ENCODE data around the gene MYD88. TPM values are rescaled to one million over a fixed set of nuclear protein-coding genes. Genes with fewer than 3 reads are reported as not detected.
"Not testable (repeated sequence)": the region's sequence is repeated elsewhere in the genome, so short reads cannot be mapped to it uniquely, and the experiment has no call there.

Gene MYD88
- total RNA-seq, 5 donors from 2014 or later (not counting 1 experiment from before 2014, with no cell fraction given) = 32.4 to 68.5 (median 56.6) TPM

DNA sequence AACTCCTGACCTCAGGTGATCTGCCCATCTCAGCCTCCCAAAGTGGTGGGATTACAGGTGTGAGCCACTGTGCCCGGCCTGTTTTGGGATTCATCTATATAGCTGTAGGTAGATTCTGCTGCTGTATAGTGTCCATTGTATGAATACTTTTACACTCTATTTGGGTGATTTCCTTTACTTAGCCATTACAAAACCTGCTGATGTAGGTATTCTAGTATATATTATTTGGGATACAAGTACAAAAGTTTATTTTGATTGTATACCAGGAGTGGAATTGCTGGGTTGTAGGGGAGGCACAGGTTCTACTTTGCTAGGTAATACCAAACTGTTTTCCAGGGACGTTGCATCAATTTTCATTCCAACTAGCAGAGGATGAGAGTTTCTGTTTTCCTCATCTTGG is 17.4 kb downstream of the MYD88 start:
- CTCF ChIA-PET = no interaction called here

DNA sequence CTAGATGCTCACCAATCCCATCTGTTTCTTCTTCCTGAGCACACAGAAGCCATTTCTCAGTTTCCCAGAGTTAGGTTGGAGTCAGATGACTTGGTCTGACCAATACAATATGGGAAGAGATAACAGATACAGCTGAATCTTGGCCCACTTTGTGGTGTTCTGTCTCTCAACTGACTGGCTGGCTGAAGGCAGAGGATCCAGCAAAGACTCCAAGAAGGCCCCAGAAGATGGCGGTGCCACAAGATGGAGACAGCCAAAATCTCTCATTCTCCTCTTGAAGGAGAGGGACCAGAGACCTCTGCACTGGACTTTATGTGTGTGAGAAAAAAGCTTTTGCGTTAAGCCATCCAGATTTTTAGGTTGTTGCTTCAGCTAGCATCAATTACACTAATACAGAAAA is 18.7 kb downstream of the MYD88 start:
- WGBS (ENCODE audit: insufficient coverage) = no CpG with 5 or more reads among the region's 2 CpGs
- no peak for ATAC-seq (replicated peaks in 1 of 4)
- H3K4me3 ChIP-seq (ENCODE audit: control insufficient read depth in 1 of 2, extremely low read depth in 1 of 2, low read length in 1 of 2) = no peak overlapping the region
- no peaks in the 10 kb centered on the region for H3K36me3 ChIP-seq (ENCODE audit: control insufficient read depth in 2 of 2, extremely low read depth in 1 of 2, insufficient read depth in 1 of 2, low read length in 1 of 2)
- Mint-ChIP-seq H3K36me3 (no peaks in the 10 kb centered on the region), H3K4me1 (peaks cover 0 to 14% (median 5%) of the 10 kb centered on the region in 3 donors), H3K27ac (no peak overlapping the region), H3K27me3 (no peaks in the 10 kb centered on the region), H3K4me3 (no peak overlapping the region), H3K9me3 (no peaks in the 10 kb centered on the region)
- no peaks in the 10 kb centered on the region for H3K27me3 ChIP-seq (replicated peaks in 1 of 2; ENCODE audit: control insufficient read depth in 2 of 2, extremely low read depth in 1 of 2, insufficient read depth in 2 of 2, low read length in 1 of 2)
- no peak overlapping the region for H3K27ac ChIP-seq (ENCODE audit: low read length)
- H3K4me1 ChIP-seq (ENCODE audit: control insufficient read depth in 1 of 2, extremely low read depth in 1 of 2, insufficient read depth in 2 of 2, low read length in 2 of 2) = peaks cover 0 to 9% of the 10 kb centered on the region in 2 experiments
- POLR2A ChIA-PET = no interaction called here
- no peaks in the 10 kb centered on the region for H3K9me3 ChIP-seq
- CTCF ChIA-PET = interaction anchor here in 1 of 2 donors (0.9 to 1.0 kb wide), 2 partner anchors 9 to 139 kb away, joined by 3 read pairs; no protein-coding TSS in a partner anchor
- DNase-seq = no peak

More for the DNA sequence above, 17.4 kb downstream of the MYD88 start:
- H3K27ac ChIP-seq (ENCODE audit: low read length) = no peak overlapping the region
- no peaks in the 10 kb centered on the region for H3K36me3 ChIP-seq (ENCODE audit: control insufficient read depth in 2 of 2, extremely low read depth in 1 of 2, insufficient read depth in 1 of 2, low read length in 1 of 2)
- DNase-seq = no peak
- Mint-ChIP-seq H3K4me3 (no peak overlapping the region), H3K27me3 (no peaks in the 10 kb centered on the region), H3K4me1 (peaks cover 12 to 27% (median 17%) of the 10 kb centered on the region in 3 donors), H3K36me3 (no peaks in the 10 kb centered on the region), H3K9me3 (no peaks in the 10 kb centered on the region), H3K27ac (no peak overlapping the region)
- peaks cover 0 to 19% of the 10 kb centered on the region in 2 experiments for H3K4me1 ChIP-seq (ENCODE audit: control insufficient read depth in 1 of 2, extremely low read depth in 1 of 2, insufficient read depth in 2 of 2, low read length in 2 of 2)
- no peak overlapping the region for H3K4me3 ChIP-seq (ENCODE audit: control insufficient read depth in 1 of 2, extremely low read depth in 1 of 2, low read length in 1 of 2)
- no CpG with 5 or more reads among the region's 2 CpGs for WGBS (ENCODE audit: insufficient coverage)
- H3K27me3 ChIP-seq (replicated peaks in 1 of 2; ENCODE audit: control insufficient read depth in 2 of 2, extremely low read depth in 1 of 2, insufficient read depth in 2 of 2, low read length in 1 of 2) = no peaks in the 10 kb centered on the region
- H3K9me3 ChIP-seq = no peaks in the 10 kb centered on the region
- no peak for ATAC-seq (replicated peaks in 1 of 4)
- POLR2A ChIA-PET = interaction anchor here in 1 of 2 donors (0.7 kb wide), 1 partner anchor 64 kb away, joined by 3 read pairs; no protein-coding TSS in a partner anchor

DNA sequence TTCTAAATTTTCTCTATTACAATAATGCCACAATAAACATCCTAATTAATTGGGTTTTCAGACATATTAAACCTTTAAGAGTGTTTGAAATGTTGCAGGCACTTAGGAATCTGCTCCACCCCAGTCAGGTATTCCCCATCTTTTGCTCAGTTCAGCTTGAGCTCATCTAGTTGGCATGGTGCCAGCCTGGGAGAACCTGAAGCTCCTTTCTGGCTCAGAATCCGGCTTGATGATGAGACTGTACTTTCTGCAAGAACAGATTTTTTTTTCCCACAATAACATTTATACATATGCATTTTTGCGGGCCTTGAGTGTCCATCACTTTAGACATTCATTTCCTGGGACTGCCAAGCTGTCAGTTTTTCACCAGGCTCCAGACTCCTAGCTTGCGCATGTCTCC is 19.1 kb downstream of the MYD88 start:
- Histone ChIP-seq H3K36me3 (ENCODE audit: control insufficient read depth in 2 of 2, extremely low read depth in 1 of 2, insufficient read depth in 1 of 2, low read length in 1 of 2) (no peaks in the 10 kb centered on the region), H3K9me3 (no peaks in the 10 kb centered on the region), H3K4me3 (ENCODE audit: control insufficient read depth in 1 of 2, extremely low read depth in 1 of 2, low read length in 1 of 2) (no peak overlapping the region), H3K4me1 (ENCODE audit: control insufficient read depth in 1 of 2, extremely low read depth in 1 of 2, insufficient read depth in 2 of 2, low read length in 2 of 2) (peaks cover 0 to 4% of the 10 kb centered on the region in 2 experiments), H3K27me3 (replicated peaks in 1 of 2; ENCODE audit: control insufficient read depth in 2 of 2, extremely low read depth in 1 of 2, insufficient read depth in 2 of 2, low read length in 1 of 2) (no peaks in the 10 kb centered on the region), H3K27ac (ENCODE audit: low read length) (no peak overlapping the region)
- Mint-ChIP-seq H3K4me1 (peaks cover 0 to 11% (median 3%) of the 10 kb centered on the region in 3 donors), H3K4me3 (no peak overlapping the region), H3K9me3 (no peaks in the 10 kb centered on the region), H3K27me3 (no peaks in the 10 kb centered on the region), H3K27ac (no peak overlapping the region), H3K36me3 (no peaks in the 10 kb centered on the region)
- 86% methylated on average over 1 of the region's 3 CpGs for WGBS (ENCODE audit: insufficient coverage)
- ATAC-seq (replicated peaks in 1 of 4) (no peak), DNase-seq (no peak)
- ChIA-PET POLR2A (interaction anchor here in 1 of 2 donors (1.0 kb wide), 1 partner anchor 16 kb away, joined by 5 read pairs; no protein-coding TSS in a partner anchor), CTCF (interaction anchor here (0.5 to 1.0 kb wide), 5 partner anchors 9 to 146 kb away, joined by 3 to 4 read pairs (median 3); no protein-coding TSS in a partner anchor)

DNA sequence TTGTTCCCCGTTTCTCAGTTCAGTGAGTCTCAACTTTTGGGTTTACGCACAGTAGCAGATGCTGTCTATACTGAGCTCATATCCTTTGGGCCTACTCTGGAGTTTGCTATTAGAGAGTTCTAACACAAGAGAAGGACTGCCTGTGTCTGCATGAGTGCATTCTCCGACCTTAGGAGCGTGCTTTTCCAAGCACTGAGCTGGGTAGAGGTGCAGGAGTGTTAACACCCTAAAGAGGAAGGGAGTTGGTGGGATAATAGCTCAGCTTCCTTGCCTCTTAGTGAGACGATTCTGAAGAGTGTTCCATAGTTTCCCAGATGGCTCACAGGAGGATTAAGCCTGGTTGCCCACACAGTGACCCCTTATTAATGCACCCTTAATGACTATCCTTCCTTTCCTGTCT is 20.0 kb downstream of the MYD88 start:
- Histone ChIP-seq H3K27ac (ENCODE audit: low read length) (no peak overlapping the region), H3K36me3 (ENCODE audit: control insufficient read depth in 2 of 2, extremely low read depth in 1 of 2, insufficient read depth in 1 of 2, low read length in 1 of 2) (no peaks in the 10 kb centered on the region), H3K27me3 (replicated peaks in 1 of 2; ENCODE audit: control insufficient read depth in 2 of 2, extremely low read depth in 1 of 2, insufficient read depth in 2 of 2, low read length in 1 of 2) (no peaks in the 10 kb centered on the region), H3K9me3 (no peaks in the 10 kb centered on the region), H3K4me1 (ENCODE audit: control insufficient read depth in 1 of 2, extremely low read depth in 1 of 2, insufficient read depth in 2 of 2, low read length in 2 of 2) (no peaks in the 10 kb centered on the region), H3K4me3 (ENCODE audit: control insufficient read depth in 1 of 2, extremely low read depth in 1 of 2, low read length in 1 of 2) (no peak overlapping the region)
- DNase-seq = no peak
- no peak for ATAC-seq (replicated peaks in 1 of 4)
- no peak overlapping the region for H3K27ac Mint-ChIP-seq
- POLR2A ChIA-PET = interaction anchor here in 1 of 2 donors (1.0 kb wide), 1 partner anchor 16 kb away, joined by 5 read pairs; no protein-coding TSS in a partner anchor
- H3K4me3 Mint-ChIP-seq = no peak overlapping the region
- WGBS (ENCODE audit: insufficient coverage) = 95% methylated on average over 3 of the region's 5 CpGs
- H3K27me3 Mint-ChIP-seq = no peaks in the 10 kb centered on the region
- peaks cover 0 to 5% (median 0%) of the 10 kb centered on the region in 3 donors for H3K4me1 Mint-ChIP-seq
- CTCF ChIA-PET = interaction anchor here (0.5 to 0.7 kb wide), 3 partner anchors 16 to 201 kb away, joined by 3 to 8 read pairs (median 4); no protein-coding TSS in a partner anchor
- no peaks in the 10 kb centered on the region for H3K9me3 Mint-ChIP-seq
- H3K36me3 Mint-ChIP-seq = no peaks in the 10 kb centered on the region

DNA sequence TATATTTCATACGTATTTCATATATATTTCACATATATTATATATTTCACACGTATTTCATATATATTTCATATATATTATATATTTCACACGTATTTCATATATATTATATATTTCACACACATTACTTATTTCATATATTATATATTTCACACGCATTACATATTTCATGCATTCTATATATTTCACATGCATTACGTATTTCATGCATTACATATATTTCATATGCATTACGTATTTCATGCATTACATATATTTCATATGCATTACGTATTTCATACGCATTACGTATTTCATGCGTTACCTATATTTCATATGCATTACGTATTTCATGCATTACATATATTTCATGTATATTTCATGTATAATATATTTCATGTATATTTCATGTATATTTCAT is 22.2 kb downstream of the MYD88 start:
- H3K4me1 ChIP-seq (ENCODE audit: control insufficient read depth in 1 of 2, extremely low read depth in 1 of 2, insufficient read depth in 2 of 2, low read length in 2 of 2); H3K9me3 Mint-ChIP-seq; H3K27me3 ChIP-seq (replicated peaks in 1 of 2; ENCODE audit: control insufficient read depth in 2 of 2, extremely low read depth in 1 of 2, insufficient read depth in 2 of 2, low read length in 1 of 2); H3K27ac ChIP-seq (ENCODE audit: low read length); H3K27ac Mint-ChIP-seq; H3K36me3 ChIP-seq (ENCODE audit: control insufficient read depth in 2 of 2, extremely low read depth in 1 of 2, insufficient read depth in 1 of 2, low read length in 1 of 2); H3K36me3 Mint-ChIP-seq; DNase-seq; CTCF ChIA-PET; H3K9me3 ChIP-seq; POLR2A ChIA-PET; H3K4me3 Mint-ChIP-seq; ATAC-seq (replicated peaks in 1 of 4); H3K4me3 ChIP-seq (ENCODE audit: control insufficient read depth in 1 of 2, extremely low read depth in 1 of 2, low read length in 1 of 2); H3K27me3 Mint-ChIP-seq: not testable (repeated sequence)
- WGBS (ENCODE audit: insufficient coverage) = 100% methylated on average over 2 of the region's 11 CpGs
- peaks cover 6 to 13% (median 12%) of the 10 kb centered on the region in 3 donors for H3K4me1 Mint-ChIP-seq

DNA sequence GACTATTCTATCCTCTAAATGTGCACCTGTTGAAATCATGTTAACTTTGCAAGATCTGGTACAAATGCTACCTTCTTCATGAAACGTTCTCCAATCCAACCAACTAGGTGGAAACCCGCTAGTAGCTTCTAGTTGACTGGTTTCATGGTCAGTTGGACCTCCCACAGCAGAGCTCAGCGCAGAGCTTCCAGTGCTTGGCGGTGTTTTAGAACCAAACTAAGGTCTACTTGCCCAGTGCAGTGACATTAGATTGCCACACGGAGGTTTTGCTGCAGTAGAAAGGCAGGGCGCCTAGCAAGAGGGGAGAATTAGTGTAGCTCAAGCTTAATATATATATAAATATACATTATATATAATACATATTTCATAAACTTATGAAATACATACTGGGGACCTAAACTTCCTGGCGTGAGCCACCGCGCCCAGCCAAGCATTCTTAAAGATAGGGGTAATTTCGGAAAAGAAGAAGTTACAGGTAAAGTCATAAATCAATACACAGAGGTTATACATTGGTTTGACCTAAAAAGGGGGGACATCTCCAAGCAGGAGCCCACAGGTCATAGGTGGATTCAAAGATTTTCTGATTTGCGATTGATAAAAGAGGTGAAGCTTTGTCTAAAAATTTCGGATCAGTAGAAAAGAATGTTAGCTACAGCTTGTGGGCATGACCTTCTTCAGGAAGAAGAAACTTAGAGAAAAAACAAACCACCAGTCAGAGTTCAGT is 24.8 kb downstream of the MYD88 start:
- no peaks in the 10 kb centered on the region for H3K9me3 ChIP-seq
- peaks cover 27 to 39% (median 36%) of the 10 kb centered on the region in 3 donors for H3K4me1 Mint-ChIP-seq
- 100% methylated on average over 1 of the region's 12 CpGs for WGBS (ENCODE audit: insufficient coverage)
- no peaks in the 10 kb centered on the region for H3K27me3 Mint-ChIP-seq
- H3K4me1 ChIP-seq (ENCODE audit: control insufficient read depth in 1 of 2, extremely low read depth in 1 of 2, insufficient read depth in 2 of 2, low read length in 2 of 2) = peaks cover 15 to 24% of the 10 kb centered on the region in 2 experiments
- ATAC-seq (replicated peaks in 1 of 4) = no peak
- DNase-seq = peak in 4 of 35 experiments; percentile 10 to 28 (median 20)
- peaks cover 3% of the 10 kb centered on the region for H3K36me3 Mint-ChIP-seq
- H3K4me3 Mint-ChIP-seq = peak overlapping the region in 2 of 3 donors; percentile 28 to 39
- no peaks in the 10 kb centered on the region for H3K9me3 Mint-ChIP-seq
- H3K27ac Mint-ChIP-seq = peak overlapping the region; percentile 22 to 36
- no peaks in the 10 kb centered on the region for H3K36me3 ChIP-seq (ENCODE audit: control insufficient read depth in 2 of 2, extremely low read depth in 1 of 2, insufficient read depth in 1 of 2, low read length in 1 of 2)
- POLR2A ChIA-PET = interaction anchor here in 1 of 2 donors (3.2 kb wide), 1 partner anchor 26 kb away, joined by 15 read pairs; the partner anchor contains the start of genes ACAA1 and MYD88
- H3K27me3 ChIP-seq (replicated peaks in 1 of 2; ENCODE audit: control insufficient read depth in 2 of 2, extremely low read depth in 1 of 2, insufficient read depth in 2 of 2, low read length in 1 of 2) = no peaks in the 10 kb centered on the region
- H3K27ac ChIP-seq (ENCODE audit: low read length) = no peak overlapping the region
- no peak overlapping the region for H3K4me3 ChIP-seq (ENCODE audit: control insufficient read depth in 1 of 2, extremely low read depth in 1 of 2, low read length in 1 of 2)
- CTCF ChIA-PET = interaction anchor here (0.6 to 3.2 kb wide), 8 partner anchors 10 to 1026 kb away, joined by 3 to 24 read pairs (median 4); partner anchors contain the start of genes ACAA1 (in 1 of the 2) and MYD88 (in 1 of the 2)

All from T-cell (primary cell).